H9 (cell line): ENCODE results near the gene SERTAD2. TPM values are rescaled to one million over a fixed set of nuclear protein-coding genes. Genes with fewer than 3 reads are reported as not detected.

Experiments used
- DNase-seq: peaks from one replicate; pipeline ENCODE4 v3.0.0-alpha.2; 2017
- H2AFZ ChIP-seq: one replicate; pipeline ENCODE4 v1.6.1; 2013; ENCODE audit warnings: mild to moderate bottlenecking, low read length, control low read depth, moderate library complexity
- H2AK5ac ChIP-seq: 2 replicates; pipeline ENCODE4 v1.6.1; 2013; ENCODE audit warnings: low read length, control low read depth, mixed read lengths; ENCODE audit not compliant: insufficient read length
- H2BK120ac ChIP-seq: one replicate; pipeline ENCODE4 v1.6.1; 2013; ENCODE audit warnings: low read depth, mild to moderate bottlenecking, low read length, control low read depth, inconsistent platforms; ENCODE audit not compliant: poor library complexity, severe bottlenecking
- H2BK12ac ChIP-seq: 2 replicates; pipeline ENCODE4 v1.6.1; 2013; ENCODE audit warnings: low read length, control low read depth, mixed read lengths, low read depth; ENCODE audit not compliant: insufficient read length
- H2BK15ac ChIP-seq: 2 replicates; pipeline ENCODE4 v1.6.1; 2013; ENCODE audit warnings: low read depth, low read length, control low read depth
- H2BK20ac ChIP-seq: one replicate; pipeline ENCODE4 v1.6.1; 2013; ENCODE audit warnings: low read depth, mild to moderate bottlenecking, low read length, control low read depth, inconsistent platforms; ENCODE audit not compliant: poor library complexity, severe bottlenecking
- H2BK5ac ChIP-seq: 2 replicates; pipeline ENCODE4 v1.6.1; 2013; ENCODE audit warnings: low read length, control low read depth, mixed read lengths; ENCODE audit not compliant: insufficient read length
- H3K14ac ChIP-seq: 2 replicates; pipeline ENCODE4 v1.6.1; 2013; ENCODE audit warnings: low read length, control low read depth; ENCODE audit not compliant: insufficient read depth
- H3K18ac ChIP-seq: 2 replicates; pipeline ENCODE4 v1.6.1; 2013; ENCODE audit warnings: low read depth, mild to moderate bottlenecking, mixed read lengths, low read length, control low read depth; ENCODE audit not compliant: insufficient read length
- H3K23ac ChIP-seq: 2 replicates; pipeline ENCODE4 v1.6.1; 2013; ENCODE audit warnings: low read length, control low read depth, mixed read lengths, low read depth; ENCODE audit not compliant: insufficient read length
- H3K23me2 ChIP-seq: 2 replicates; pipeline ENCODE4 v1.6.1; 2013; ENCODE audit warnings: low read depth, mild to moderate bottlenecking, mixed read lengths, low read length, control low read depth; ENCODE audit not compliant: insufficient read length, poor library complexity, severe bottlenecking
- H3K27ac ChIP-seq: 2 replicates; pipeline ENCODE4 v1.5.1; 2013; ENCODE audit warnings: low read length, control low read depth, mixed read lengths, low read depth; ENCODE audit not compliant: insufficient read length
- H3K27me3 ChIP-seq: 2 replicates; pipeline ENCODE4 v1.6.1; 2013; ENCODE audit warnings: low read length, control low read depth, inconsistent platforms; ENCODE audit not compliant: insufficient read depth
- H3K4ac ChIP-seq: 2 replicates; pipeline ENCODE4 v1.6.1; 2013; ENCODE audit warnings: low read depth, mild to moderate bottlenecking, control low read depth, inconsistent platforms, low read length, moderate library complexity
- H3K4me1 ChIP-seq: 2 replicates; pipeline ENCODE4 v1.6.1; 2013; ENCODE audit warnings: low read length, control low read depth, inconsistent platforms; ENCODE audit not compliant: insufficient read depth
- H3K4me2 ChIP-seq: 2 replicates; pipeline ENCODE4 v1.6.1; 2013; ENCODE audit warnings: low read length, control low read depth, mixed read lengths; ENCODE audit not compliant: insufficient read length, insufficient read depth
- H3K56ac ChIP-seq: 2 replicates; pipeline ENCODE4 v1.6.1; 2013; ENCODE audit warnings: low read depth, mild to moderate bottlenecking, mixed read lengths, low read length, control low read depth; ENCODE audit not compliant: insufficient read length
- H3K79me1 ChIP-seq: 2 replicates; pipeline ENCODE4 v1.6.1; 2013; ENCODE audit warnings: low read depth, mild to moderate bottlenecking, moderate library complexity, low read length, control low read depth, inconsistent platforms; ENCODE audit not compliant: insufficient read depth, poor library complexity, severe bottlenecking
- H3K79me2 ChIP-seq: 2 replicates; pipeline ENCODE4 v1.6.1; 2013; ENCODE audit warnings: low read length, control low read depth, inconsistent platforms; ENCODE audit not compliant: insufficient read depth
- H3K9ac ChIP-seq: 2 replicates; pipeline ENCODE4 v1.6.1; 2013; ENCODE audit warnings: low read length, control low read depth, mixed read lengths; ENCODE audit not compliant: insufficient read length; ENCODE audit errors: extremely low read depth
- H3K9me3 ChIP-seq: one replicate; pipeline ENCODE4 v1.6.1; 2013; ENCODE audit warnings: low read depth, low read length, inconsistent platforms; ENCODE audit not compliant: control insufficient read depth
- H3T11ph ChIP-seq: one replicate; pipeline ENCODE4 v1.6.1; 2013; ENCODE audit warnings: mild to moderate bottlenecking, low read length, control low read depth, inconsistent platforms
- H4K20me1 ChIP-seq: one replicate; pipeline ENCODE4 v1.6.1; 2013; ENCODE audit not compliant: control insufficient read depth, insufficient read length, insufficient read depth
- H4K5ac ChIP-seq: 2 replicates; pipeline ENCODE4 v1.6.1; 2013; ENCODE audit warnings: low read depth, mild to moderate bottlenecking, mixed read lengths, low read length, control low read depth; ENCODE audit not compliant: insufficient read length
- H4K8ac ChIP-seq: replicated peaks from 2 replicates; pipeline ENCODE4 v1.6.1; 2013; ENCODE audit warnings: low read length, control low read depth, mixed read lengths, low read depth; ENCODE audit not compliant: insufficient read length
- H4K91ac ChIP-seq: 2 replicates; pipeline ENCODE4 v1.6.1; 2013; ENCODE audit warnings: low read depth, mild to moderate bottlenecking, moderate library complexity, mixed read lengths, low read length, control low read depth; ENCODE audit not compliant: insufficient read length
- H3K27ac Mint-ChIP-seq, 3 experiments: 2 replicates in 2 of 3; 3 replicates in 1 of 3; pipeline ENCODE4 v1.8.0; 2020 to 2021; ENCODE audit warnings: mixed read lengths in 3 of 3, mild to moderate bottlenecking in 1 of 3, moderate library complexity in 1 of 3
- H3K27me3 Mint-ChIP-seq: 2 replicates; pipeline ENCODE4 v1.8.0; 2021; ENCODE audit warnings: low read depth, mild to moderate bottlenecking, moderate library complexity, mixed read lengths
- H3K36me3 Mint-ChIP-seq, 3 experiments: 2 replicates in 2 of 3; 3 replicates in 1 of 3; pipeline ENCODE4 v1.8.0; 2020 to 2021; ENCODE audit warnings: low read depth in 3 of 3, mixed read lengths in 3 of 3; ENCODE audit not compliant: insufficient read depth in 1 of 3
- H3K4me1 Mint-ChIP-seq, 2 experiments: 2 replicates each; pipeline ENCODE4 v1.8.0; 2020; ENCODE audit warnings: mixed read lengths in 2 of 2
- H3K4me3 Mint-ChIP-seq, 2 experiments: 2 replicates in 1 of 2; 3 replicates in 1 of 2; pipeline ENCODE4 v1.8.0; 2020 to 2021; ENCODE audit warnings: mild to moderate bottlenecking in 2 of 2, mixed read lengths in 2 of 2, moderate library complexity in 1 of 2
- H3K9me3 Mint-ChIP-seq, 2 experiments: 2 replicates in 1 of 2; 3 replicates in 1 of 2; pipeline ENCODE4 v1.8.0; 2020; ENCODE audit warnings: mild to moderate bottlenecking in 2 of 2, mixed read lengths in 2 of 2, moderate library complexity in 1 of 2
- CTCF ChIP-seq: fragments of 200-600 bp; sonication (generic); conservative IDR thresholded peaks from 3 replicates; pipeline ENCODE4 v1.8.0; 2021; ENCODE audit warnings: antibody characterized with exemption, mild to moderate bottlenecking
- WGBS: extraction: QIAGEN DNeasy Blood & Tissue Kit; methylation state at CpG from one replicate; pipeline ENCODE4 v1.1.7; 2013; ENCODE audit warnings: missing lambda C conversion rate, low lambda C conversion rate, mixed read lengths; ENCODE audit not compliant: insufficient read length; ENCODE audit errors: extremely low coverage; 5-methylcytosine and 5-hydroxymethylcytosine counted together
- total RNA-seq: library from RNA; stranded (reverse); gene quantifications from 2 replicates; pipeline ENCODE4 v1.2.1, GENCODE V29; 2021

Gene SERTAD2
- total RNA-seq, 1 experiment from 2014 or later: 3.5 TPM

- H4K91ac ChIP-seq: no peak overlapping the region
- H3K23me2 ChIP-seq: peaks cover 2% of the 10 kb centered on the region
- H3K14ac ChIP-seq: no peak overlapping the region
- no peaks in the 10 kb centered on the region for H4K20me1 ChIP-seq
- H3K79me1 ChIP-seq: no peaks in the 10 kb centered on the region
- no peak for TF ChIP-seq CTCF
- H2BK120ac ChIP-seq: no peak overlapping the region
- H2BK15ac ChIP-seq: no peak overlapping the region
- Mint-ChIP-seq H3K27me3 (peaks cover 50% of the 10 kb centered on the region), H3K4me1 (peaks cover 8 to 21% of the 10 kb centered on the region in 2 experiments; a peak in 3 of 4 replicates), H3K4me3 (peak overlapping the region; percentile 66 to 72), H3K36me3 (no peaks in the 10 kb centered on the region), H3K9me3 (no peaks in the 10 kb centered on the region), H3K27ac (no peak overlapping the region)
- H3K18ac ChIP-seq: no peak overlapping the region
- H3K79me2 ChIP-seq: no peaks in the 10 kb centered on the region
- no peak overlapping the region for H3K23ac ChIP-seq
- no peak overlapping the region for H2AK5ac ChIP-seq
- no peak overlapping the region for H4K8ac ChIP-seq
- H4K5ac ChIP-seq: no peak overlapping the region
- DNase-seq: no peak
- no peak overlapping the region for H3K56ac ChIP-seq
- H3K27ac ChIP-seq: no peak overlapping the region
- H2BK20ac ChIP-seq: no peak overlapping the region
- no peak overlapping the region for H3T11ph ChIP-seq
- no peaks in the 10 kb centered on the region for H3K4me1 ChIP-seq
- no peaks in the 10 kb centered on the region; the same call in 1 of the 2 replicates for H3K27me3 ChIP-seq
- H3K4ac ChIP-seq: no peak overlapping the region
- H2BK12ac ChIP-seq: no peak overlapping the region
- H3K4me2 ChIP-seq: peak overlapping the region; percentile 41
- WGBS: no CpG with 5 or more reads among the region's 3 CpGs
- no peak overlapping the region for H2BK5ac ChIP-seq
- no peak overlapping the region for H2AFZ ChIP-seq
- no peak overlapping the region for H3K9ac ChIP-seq
- no peaks in the 10 kb centered on the region for H3K9me3 ChIP-seq
Observed at GRCh38 chr2:64609942-64610281, 43.8 kb downstream of the SERTAD2 start.
